Breast epithelium (tissue), 4 donors: ENCODE results near the gene NXN. TPM values are rescaled to one million over a fixed set of nuclear protein-coding genes. Genes with fewer than 3 reads are reported as not detected.
"Not testable (repeated sequence)": the region's sequence is repeated elsewhere in the genome, so short reads cannot be mapped to it uniquely, and the experiment has no call there.

Experiments used
- DNase-seq, 2 donors: peaks; one replicate each; pipeline ENCODE4 v3.0.0-alpha.2; 2019; ENCODE audit warnings: low spot score in 2 of 2
- H3K27ac ChIP-seq, 2 donors: fragments of 200-600 bp; sonication (generic) in 1 of 2; one replicate each; pipeline ENCODE4 v1.5.1; 2016 to 2019; ENCODE audit warnings: mild to moderate bottlenecking in 1 of 2
- H3K27me3 ChIP-seq, 2 donors: fragments of 200-600 bp; sonication (generic) in 1 of 2; one replicate each; pipeline versions ENCODE4 v1.5.1 to v1.6.0; 2017 to 2019; ENCODE audit warnings: control low read depth in 1 of 2, mild to moderate bottlenecking in 1 of 2
- H3K36me3 ChIP-seq: fragments of 200-600 bp; one replicate; pipeline ENCODE4 v1.5.1; 2019
- H3K4me1 ChIP-seq, 2 donors: fragments of 200-600 bp; sonication (generic); one replicate each; pipeline ENCODE4 v1.5.1; 2016 to 2019; ENCODE audit warnings: control low read depth in 1 of 2
- H3K4me3 ChIP-seq, 3 donors: fragments of 200-600 bp; sonication (generic); 1 replicate in 2 of 3; 2 replicates in 1 of 3; pipeline ENCODE4 v1.5.1; 2016 to 2019; ENCODE audit warnings: mild to moderate bottlenecking in 3 of 3, moderate library complexity in 2 of 3
- H3K9me3 ChIP-seq, 2 donors: fragments of 200-600 bp; sonication (generic) in 1 of 2; one replicate each; pipeline ENCODE4 v1.5.1; 2016 to 2019; ENCODE audit warnings: control low read depth in 1 of 2
- POLR2A ChIP-seq: fragments of 450-650 bp; IDR thresholded peaks from one replicate; pipeline ENCODE4 v1.6.1; 2016; ENCODE audit warnings: antibody characterized with exemption, mild to moderate bottlenecking, moderate library complexity
- POLR2AphosphoS5 ChIP-seq, 3 donors: sonication (generic); formaldehyde crosslinking; IDR thresholded peaks; one replicate each; pipeline ENCODE4 v1.6.1; 2017; ENCODE audit warnings: antibody characterized with exemption in 3 of 3
- intact Hi-C: fragments of 100-400 bp; cut with DNase I; formaldehyde crosslinking; loops from one replicate; pipeline ENCODE4 v1.15.1; 2023; ENCODE audit warnings: low total_unique reads
- total RNA-seq, 3 donors: library from RNA; depleted of rRNA; stranded (reverse); fragments of >200 nt; gene quantifications; one replicate each; pipeline ENCODE4 v1.1.0, GENCODE V29; 2016
- TF ChIP-seq, protein P1 (sequence below), 3 donors: fragments of 450-650 bp; IDR thresholded peaks; one replicate each; pipeline ENCODE4 v1.5.1; 2016 to 2017; ENCODE audit warnings: antibody characterized with exemption in 3 of 3, mild to moderate bottlenecking in 3 of 3, moderate library complexity in 3 of 3

The NXN gene
- total RNA-seq, 3 donors from 2014 or later: 9.3 to 14.3 (median 12.8) TPM

DNA sequence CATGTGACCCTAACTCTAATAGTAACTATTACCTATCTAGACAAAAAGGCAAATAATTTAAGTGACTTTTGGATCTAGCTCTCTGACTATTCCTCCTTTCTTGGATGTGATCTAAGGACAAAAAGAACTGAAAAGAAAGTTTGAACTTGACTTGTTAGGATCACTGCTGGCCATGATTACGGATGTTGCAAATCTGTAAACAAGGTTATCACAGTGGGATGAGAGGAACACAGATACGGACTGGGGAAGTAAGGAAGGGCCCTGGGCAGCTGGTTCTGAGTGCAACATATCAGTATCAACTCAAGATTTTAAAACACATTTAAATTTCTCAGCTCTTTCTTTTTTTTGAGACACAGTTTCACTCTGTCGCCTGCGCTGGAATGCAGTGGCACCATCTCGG lies 118.8 kb downstream of the NXN start:
- no peak overlapping the region for H3K4me3 ChIP-seq
- H3K36me3 ChIP-seq: no peaks in the 10 kb centered on the region
- peak overlapping the region; percentile 33 to 43 for H3K27ac ChIP-seq
- intact Hi-C loops: no loop called here
- no peaks in the 10 kb centered on the region for H3K9me3 ChIP-seq
- no peaks in the 10 kb centered on the region for H3K4me1 ChIP-seq
- DNase-seq: no peak
- H3K27me3 ChIP-seq: no peaks in the 10 kb centered on the region
- TF ChIP-seq POLR2A: no peak
- TF ChIP-seq, protein P1, sequence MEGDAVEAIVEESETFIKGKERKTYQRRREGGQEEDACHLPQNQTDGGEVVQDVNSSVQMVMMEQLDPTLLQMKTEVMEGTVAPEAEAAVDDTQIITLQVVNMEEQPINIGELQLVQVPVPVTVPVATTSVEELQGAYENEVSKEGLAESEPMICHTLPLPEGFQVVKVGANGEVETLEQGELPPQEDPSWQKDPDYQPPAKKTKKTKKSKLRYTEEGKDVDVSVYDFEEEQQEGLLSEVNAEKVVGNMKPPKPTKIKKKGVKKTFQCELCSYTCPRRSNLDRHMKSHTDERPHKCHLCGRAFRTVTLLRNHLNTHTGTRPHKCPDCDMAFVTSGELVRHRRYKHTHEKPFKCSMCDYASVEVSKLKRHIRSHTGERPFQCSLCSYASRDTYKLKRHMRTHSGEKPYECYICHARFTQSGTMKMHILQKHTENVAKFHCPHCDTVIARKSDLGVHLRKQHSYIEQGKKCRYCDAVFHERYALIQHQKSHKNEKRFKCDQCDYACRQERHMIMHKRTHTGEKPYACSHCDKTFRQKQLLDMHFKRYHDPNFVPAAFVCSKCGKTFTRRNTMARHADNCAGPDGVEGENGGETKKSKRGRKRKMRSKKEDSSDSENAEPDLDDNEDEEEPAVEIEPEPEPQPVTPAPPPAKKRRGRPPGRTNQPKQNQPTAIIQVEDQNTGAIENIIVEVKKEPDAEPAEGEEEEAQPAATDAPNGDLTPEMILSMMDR (IDR thresholded peaks at IDR 0.05): no peak
- TF ChIP-seq POLR2AphosphoS5 (IDR thresholded peaks at IDR 0.05): no peak

DNA sequence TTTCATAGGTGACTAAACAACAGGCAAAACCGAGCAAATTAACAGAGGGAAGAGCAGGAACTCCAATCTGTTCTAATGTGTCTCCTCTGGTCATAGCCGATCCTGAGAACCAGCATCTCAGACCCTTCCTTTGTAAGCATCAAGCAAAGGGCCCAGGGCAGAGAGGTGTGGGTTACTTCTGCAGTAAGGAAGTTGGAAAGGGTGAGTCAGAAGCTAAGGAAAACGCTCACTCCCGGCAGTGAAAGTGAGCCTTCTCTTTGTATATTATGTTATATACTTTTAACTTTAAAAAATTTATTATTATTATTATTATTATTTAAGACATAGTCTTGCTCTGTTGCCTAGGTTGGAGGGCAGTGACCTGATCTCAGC lies 119.8 kb downstream of the NXN start:
- Histone ChIP-seq H3K4me1 (no peaks in the 10 kb centered on the region), H3K36me3 (no peaks in the 10 kb centered on the region), H3K4me3 (no peak overlapping the region), H3K27ac (peak overlapping the region; percentile 70 to 83), H3K9me3 (no peaks in the 10 kb centered on the region), H3K27me3 (no peaks in the 10 kb centered on the region)
- no peak for DNase-seq
- intact Hi-C loops: no loop called here
- TF ChIP-seq, protein P1 (IDR thresholded peaks at IDR 0.05): no peak
- TF ChIP-seq POLR2A (no peak), POLR2AphosphoS5 (IDR thresholded peaks at IDR 0.05) (no peak)

DNA sequence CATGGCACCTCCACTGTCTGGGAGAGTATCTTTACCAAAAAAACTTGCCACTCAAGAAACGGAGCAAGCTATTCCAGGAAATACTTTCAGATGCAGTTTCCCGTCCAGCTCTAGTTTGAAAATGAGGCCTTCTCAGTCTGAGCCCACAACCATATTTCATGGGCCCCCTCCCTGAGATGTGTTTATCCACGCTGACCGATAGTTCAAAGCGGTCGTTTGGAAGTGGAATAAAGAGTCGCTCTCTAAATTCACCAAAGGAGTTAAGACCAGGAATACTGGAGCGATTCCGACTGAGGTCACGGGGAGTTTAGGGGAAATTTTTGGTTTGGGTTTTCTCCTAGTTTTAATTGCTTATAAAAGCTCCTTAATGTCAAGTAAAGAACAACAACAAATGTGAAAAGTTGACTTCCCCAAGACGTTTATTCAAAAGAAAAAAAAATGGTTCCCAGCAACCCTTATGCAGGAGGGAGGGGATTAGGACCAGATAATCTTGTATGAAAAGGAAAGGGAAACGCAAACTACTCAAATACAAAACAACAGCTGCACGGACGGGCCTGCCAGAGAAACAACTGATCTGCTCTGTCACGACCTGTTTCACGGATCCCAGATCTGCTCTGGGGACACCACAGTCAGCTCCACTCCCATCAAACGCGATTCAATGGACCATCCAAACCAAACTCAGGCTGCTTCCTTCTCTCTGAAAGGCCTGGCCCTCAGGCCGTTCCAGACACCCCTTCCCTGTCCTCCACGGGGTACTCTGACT lies 120.3 kb downstream of the NXN start:
- Histone ChIP-seq H3K36me3 (no peaks in the 10 kb centered on the region), H3K4me1 (no peaks in the 10 kb centered on the region), H3K27me3 (no peaks in the 10 kb centered on the region), H3K27ac (peak overlapping the region; percentile 70 to 83), H3K9me3 (no peaks in the 10 kb centered on the region), H3K4me3 (no peak overlapping the region)
- TF ChIP-seq POLR2A (no peak), POLR2AphosphoS5 (IDR thresholded peaks at IDR 0.05) (peak in 1 of 3 donors; percentile 36)
- TF ChIP-seq, protein P1 (IDR thresholded peaks at IDR 0.05): no peak
- intact Hi-C loops: no loop called here
- DNase-seq: no peak

DNA sequence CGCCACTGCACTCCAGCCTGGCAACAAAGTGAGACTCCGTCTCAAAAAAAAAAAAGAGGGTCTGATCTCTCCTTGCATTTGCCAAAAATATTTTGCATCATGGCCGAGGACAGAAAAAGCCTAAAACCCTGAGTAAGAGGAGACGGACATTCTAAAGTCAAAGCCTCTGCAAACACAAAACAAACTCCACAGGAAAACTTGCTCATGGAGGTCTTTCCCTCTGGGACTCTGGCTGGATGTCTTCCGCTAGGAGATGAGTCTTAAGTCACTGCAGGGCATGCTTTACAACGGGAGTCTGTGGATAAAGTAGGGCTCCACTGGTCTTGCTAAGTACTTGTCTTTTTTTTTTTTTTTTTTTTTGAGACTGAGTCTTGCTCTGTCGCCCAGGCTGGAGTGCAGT lies 123.4 kb downstream of the NXN start:
- intact Hi-C loops: no loop called here
- no peaks in the 10 kb centered on the region for H3K9me3 ChIP-seq
- H3K27ac ChIP-seq: no peak overlapping the region
- TF ChIP-seq POLR2AphosphoS5 (IDR thresholded peaks at IDR 0.05) (no peak), POLR2A (no peak)
- TF ChIP-seq, protein P1 (IDR thresholded peaks at IDR 0.05): no peak
- no peaks in the 10 kb centered on the region for H3K4me1 ChIP-seq
- H3K27me3 ChIP-seq: no peaks in the 10 kb centered on the region
- DNase-seq: no peak
- H3K36me3 ChIP-seq: no peaks in the 10 kb centered on the region
- H3K4me3 ChIP-seq: no peak overlapping the region

DNA sequence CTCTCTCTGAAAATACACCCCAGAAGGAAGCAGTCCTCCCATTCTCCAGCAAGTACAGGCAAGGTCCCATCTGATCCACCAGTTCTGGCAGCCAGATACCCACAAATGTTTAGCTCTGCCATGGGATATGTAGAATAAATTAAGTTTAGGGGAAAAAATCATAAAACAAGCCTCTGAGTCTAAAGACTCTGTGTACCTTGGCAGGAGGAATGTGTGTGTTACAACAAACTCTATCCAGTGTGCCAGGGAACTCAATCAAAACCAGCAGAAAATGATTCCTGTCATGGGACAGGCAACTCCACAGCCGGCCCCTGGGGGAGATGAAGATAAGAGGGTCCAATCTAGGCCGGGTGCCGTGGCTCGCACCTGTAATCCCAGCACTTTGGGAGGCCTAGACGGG lies 124.0 kb downstream of the NXN start:
- TF ChIP-seq POLR2AphosphoS5 (IDR thresholded peaks at IDR 0.05) (no peak), POLR2A (no peak)
- TF ChIP-seq, protein P1 (IDR thresholded peaks at IDR 0.05): no peak
- intact Hi-C loops: no loop called here
- Histone ChIP-seq H3K36me3 (no peaks in the 10 kb centered on the region), H3K9me3 (no peaks in the 10 kb centered on the region), H3K27me3 (no peaks in the 10 kb centered on the region), H3K4me1 (no peaks in the 10 kb centered on the region), H3K4me3 (no peak overlapping the region), H3K27ac (no peak overlapping the region)
- DNase-seq: no peak

DNA sequence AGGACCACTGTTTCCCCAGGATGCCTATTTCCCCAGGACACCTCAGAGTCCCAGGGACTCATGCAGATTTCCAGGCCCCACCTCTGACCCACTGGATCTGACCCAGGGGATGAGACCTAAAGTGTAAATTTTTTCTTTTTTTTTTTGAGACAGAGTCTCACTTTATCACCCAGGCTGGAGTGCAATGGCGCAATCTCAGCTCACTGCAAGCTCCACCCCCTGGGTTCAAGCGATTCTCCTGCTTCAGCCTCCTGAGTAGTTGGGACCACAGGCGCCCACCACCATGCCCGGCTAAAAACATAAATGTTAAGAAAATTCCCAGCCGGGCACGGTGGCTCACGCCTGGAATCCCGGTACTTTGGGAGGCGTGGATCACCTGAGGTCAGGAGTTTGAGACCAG lies 126.7 kb downstream of the NXN start:
- H3K9me3 ChIP-seq, H3K27ac ChIP-seq, H3K27me3 ChIP-seq, H3K36me3 ChIP-seq, H3K4me3 ChIP-seq, DNase-seq, intact Hi-C loops, H3K4me1 ChIP-seq: not testable (repeated sequence)
